GM12872 (cell line): ENCODE measurements around the gene SHISA6.

Experiments used
- CTCF ChIP-seq: IDR thresholded peaks from 3 replicates; pipeline ENCODE4 v1.5.1; 2011; ENCODE audit warnings: low read depth, mild to moderate bottlenecking, low read length, moderate library complexity; ENCODE audit not compliant: insufficient read depth

Gene SHISA6

DNA sequence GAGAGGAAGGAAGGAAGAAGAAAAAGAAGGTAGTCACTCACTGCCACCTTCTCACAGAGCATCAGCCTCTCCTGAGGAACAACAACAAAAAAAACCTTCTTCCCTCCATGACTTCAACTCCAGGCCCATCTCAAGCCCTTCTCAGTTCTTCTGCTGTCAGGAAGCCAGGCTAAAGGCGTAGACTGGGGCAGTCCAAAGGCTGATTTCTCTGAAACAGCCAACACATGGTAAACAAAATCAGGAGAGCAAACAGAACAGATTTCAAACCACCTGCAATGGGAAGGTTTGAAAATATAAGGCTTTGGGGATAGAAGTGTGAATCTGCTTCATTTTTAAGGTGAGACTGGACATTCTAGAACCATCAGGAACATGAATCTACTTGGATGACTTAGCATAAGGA is 200.0 kb downstream of the SHISA6 start:
- no peak for TF ChIP-seq CTCF

DNA sequence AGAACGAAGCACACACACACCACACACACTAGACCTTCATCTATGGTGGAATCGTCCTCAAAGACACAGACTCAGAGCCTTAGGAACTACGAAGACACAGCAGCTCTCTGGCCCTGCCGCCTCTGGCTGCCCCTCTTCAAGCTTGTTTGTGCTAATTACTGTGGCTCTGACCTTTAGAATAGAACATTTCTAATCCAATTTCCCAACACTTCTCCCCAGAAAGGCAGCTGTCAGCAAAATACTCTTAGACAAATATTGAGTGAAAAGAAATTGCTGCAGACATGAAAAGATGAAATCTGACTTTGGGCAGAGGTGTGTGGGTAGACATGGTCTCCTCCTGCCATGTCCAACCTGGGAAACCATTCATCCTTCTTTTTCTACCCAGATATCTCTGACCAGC is 205.3 kb downstream of the SHISA6 start:
- TF ChIP-seq CTCF: no peak

GRCh38 chr17:11454096-11454495 is 213.1 kb downstream of the SHISA6 start:
- TF ChIP-seq CTCF: no peak

- no peak for TF ChIP-seq CTCF
These were observed 217.3 kb downstream of the SHISA6 start for GRCh38 chr17:11458279-11458678.

DNA sequence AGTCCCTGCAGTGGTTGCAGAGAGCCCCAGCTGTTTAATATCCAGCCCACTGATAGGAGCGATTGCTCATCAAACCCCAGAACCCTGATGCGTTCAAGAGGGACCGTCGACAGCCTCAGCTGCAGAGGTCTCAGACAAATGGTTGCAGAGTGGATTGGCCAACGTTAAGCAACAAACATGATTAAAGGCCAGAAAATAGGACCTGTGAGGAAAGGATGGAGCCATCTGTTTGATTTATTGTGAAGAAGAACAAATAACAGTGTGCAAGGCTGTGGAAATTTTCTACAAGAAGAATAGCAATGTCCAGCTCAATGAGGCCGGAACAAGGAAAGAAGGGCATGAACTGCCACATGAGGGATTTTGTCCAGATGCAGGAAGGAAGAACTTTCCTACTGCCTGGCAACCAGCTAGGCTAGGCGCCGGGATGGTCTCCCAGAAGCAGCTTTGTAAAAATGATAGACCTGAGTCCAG is 218.9 kb downstream of the SHISA6 start:
- TF ChIP-seq CTCF: no peak

DNA sequence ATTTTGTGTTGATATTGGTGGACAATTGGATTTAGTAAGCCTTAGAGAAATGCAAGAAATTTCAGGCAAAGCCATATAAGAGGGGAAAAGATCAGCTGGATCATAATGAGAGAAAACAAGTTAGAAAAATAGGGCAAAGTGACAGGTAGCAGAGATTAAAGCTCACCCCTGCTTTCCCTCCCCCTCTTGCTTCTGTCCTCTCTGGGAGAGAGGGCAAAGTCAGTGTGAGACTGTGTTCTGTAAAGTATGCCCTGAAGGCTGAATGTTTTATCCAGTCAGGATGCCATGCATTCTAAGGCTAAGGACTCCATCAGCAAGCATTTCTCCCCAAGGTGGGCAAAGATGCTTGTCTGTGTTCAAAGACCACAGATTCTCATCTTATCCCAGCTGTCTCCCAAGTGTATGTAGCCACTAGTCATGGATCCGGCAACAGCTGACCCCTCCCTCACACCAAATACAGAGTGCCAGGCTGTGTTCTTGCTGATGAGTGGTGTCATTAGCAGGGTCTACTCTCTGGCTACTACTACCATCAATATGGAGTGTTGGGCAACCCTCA is 221.1 kb downstream of the SHISA6 start:
- TF ChIP-seq CTCF: no peak

GRCh38 chr17:11467639-11468038 is 226.6 kb downstream of the SHISA6 start:
- TF ChIP-seq CTCF: no peak
